NCI-H82 treated with DMSO at 0.1 percent for 48 hours (cell line): Measurements from ENCODE around the gene SYT3.

ENCODE experiments used
- DNase-seq: peaks from one replicate; lab custom pipeline; 2025; ENCODE audit not compliant: unreplicated experiment; lab: John Stamatoyannopoulos, UW

The SYT3 gene

GRCh38 chr19:50639121-50640112 lies at the start of gene SYT3:
TSS of gene SYT3 (minus strand) at chr19:50639881. CDS start at chr19:50637411, 2,470 bp downstream.
- no peak for DNase-seq

GRCh38 chr19:50688766-50689165 lies 49.1 kb upstream of the SYT3 start:
- no peak for DNase-seq

GRCh38 chr19:50686310-50687032 lies 46.8 kb upstream of the SYT3 start:
- DNase-seq, result no peak

GRCh38 chr19:50679177-50680125 lies 39.8 kb upstream of the SYT3 start:
- DNase-seq, result peak; percentile 30

GRCh38 chr19:50678323-50678722 lies 38.6 kb upstream of the SYT3 start:
- no peak for DNase-seq

- no peak for DNase-seq
Measured at GRCh38 chr19:50677636-50678035, 38.0 kb upstream of the SYT3 start.

- no peak for DNase-seq
Measured at GRCh38 chr19:50676625-50677197, 37.0 kb upstream of the SYT3 start.

- DNase-seq, result no peak
Measured at GRCh38 chr19:50673118-50673517, 33.4 kb upstream of the SYT3 start.

GRCh38 chr19:50670102-50670380 lies 30.4 kb upstream of the SYT3 start:
- DNase-seq, result no peak

- no peak for DNase-seq
Measured at GRCh38 chr19:50669302-50670101, 29.8 kb upstream of the SYT3 start.

GRCh38 chr19:50668879-50669278 lies 29.2 kb upstream of the SYT3 start:
- no peak for DNase-seq

GRCh38 chr19:50668416-50668815 lies 28.7 kb upstream of the SYT3 start:
- no peak for DNase-seq

GRCh38 chr19:50667759-50668231 lies 28.1 kb upstream of the SYT3 start:
- DNase-seq, result no peak

- DNase-seq, result no peak
Measured at GRCh38 chr19:50667177-50667758, 27.6 kb upstream of the SYT3 start.

GRCh38 chr19:50666346-50667176 lies 26.9 kb upstream of the SYT3 start:
- DNase-seq, result no peak

- no peak for DNase-seq
Measured at GRCh38 chr19:50664204-50664603, 24.5 kb upstream of the SYT3 start.

GRCh38 chr19:50663482-50663790 lies 23.8 kb upstream of the SYT3 start:
- no peak for DNase-seq

- no peak for DNase-seq
Measured at GRCh38 chr19:50662651-50663481, 23.2 kb upstream of the SYT3 start.
